Erythroblast (primary cell): ENCODE results near the gene B3GNT3.

Experiments used
- GATA1 ChIP-seq: IDR thresholded peaks from 2 replicates; pipeline ENCODE4 v1.6.1; 2011; ENCODE audit warnings: low read depth, mild to moderate bottlenecking, control low read depth, low read length, moderate library complexity
- POLR2A ChIP-seq: IDR thresholded peaks from 2 replicates; pipeline ENCODE4 v1.6.1; 2011; ENCODE audit warnings: mild to moderate bottlenecking, low read length

- TF ChIP-seq GATA1 (no peak), POLR2A (no peak)
Observed at GRCh38 chr19:17803264-17803896, 8.4 kb downstream of the B3GNT3 start.
